NB4 (cell line): ENCODE results near the gene ATP11A.

ENCODE experiments used
- DNase-seq: peaks from one replicate; pipeline ENCODE4 v3.0.0; 2010; ENCODE audit warnings: low read depth
- H3K4me3 ChIP-seq: one replicate; pipeline ENCODE4 v1.5.1; 2011; ENCODE audit warnings: mild to moderate bottlenecking, low read depth, low read length, moderate library complexity
- MYC ChIP-seq: IDR thresholded peaks from 2 replicates; pipeline ENCODE4 v1.6.1; 2011; ENCODE audit warnings: low read depth, low read length
- POLR2A ChIP-seq: IDR thresholded peaks from 2 replicates; pipeline ENCODE4 v1.6.1; 2011; ENCODE audit warnings: mild to moderate bottlenecking; ENCODE audit not compliant: insufficient read length; ENCODE audit errors: extremely low read depth
- TF ChIP-seq, protein P1 (sequence below): IDR thresholded peaks from one replicate; pipeline ENCODE4 v1.5.1; 2012; ENCODE audit warnings: low read depth, low read length
- TF ChIP-seq, protein P2 (sequence below): IDR thresholded peaks from 2 replicates; pipeline ENCODE4 v1.6.1; 2011; ENCODE audit warnings: low read depth, low read length

The ATP11A gene

DNA sequence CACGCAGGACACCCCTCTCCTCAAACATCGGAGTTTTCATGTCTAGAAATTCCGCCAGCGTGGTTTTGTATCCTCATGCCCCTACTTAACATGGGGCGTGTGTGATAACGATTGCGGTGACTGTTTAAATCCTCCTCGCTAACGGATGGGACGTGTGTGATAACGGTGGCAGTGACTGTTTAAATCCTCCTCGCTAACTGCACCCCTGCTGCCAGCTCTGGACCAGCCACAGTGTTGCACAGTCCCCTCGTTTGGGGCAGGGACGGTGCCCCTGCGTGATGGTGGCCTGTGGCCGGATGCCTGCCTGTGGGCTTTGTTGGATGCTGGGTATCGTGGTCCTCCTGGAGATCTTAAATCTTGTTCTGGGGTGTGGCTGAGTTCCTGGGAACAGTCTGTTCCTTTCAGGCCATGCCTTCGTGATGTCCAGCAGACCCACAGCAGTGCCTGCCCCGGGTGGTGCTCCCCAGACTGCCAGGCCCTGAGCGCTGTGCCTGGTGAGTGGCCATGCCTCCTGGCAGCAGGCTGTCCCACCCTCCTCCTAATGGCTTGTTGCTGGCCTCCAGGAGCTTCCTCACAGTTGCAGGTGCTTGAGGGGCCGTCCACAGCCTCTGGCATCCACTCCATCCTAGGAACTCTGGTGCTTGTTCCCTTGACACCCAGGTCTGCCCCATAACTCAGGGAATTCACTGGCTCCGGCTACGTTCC lies 156.7 kb downstream of the ATP11A start:
- no peak overlapping the region for H3K4me3 ChIP-seq
- TF ChIP-seq, protein P1, sequence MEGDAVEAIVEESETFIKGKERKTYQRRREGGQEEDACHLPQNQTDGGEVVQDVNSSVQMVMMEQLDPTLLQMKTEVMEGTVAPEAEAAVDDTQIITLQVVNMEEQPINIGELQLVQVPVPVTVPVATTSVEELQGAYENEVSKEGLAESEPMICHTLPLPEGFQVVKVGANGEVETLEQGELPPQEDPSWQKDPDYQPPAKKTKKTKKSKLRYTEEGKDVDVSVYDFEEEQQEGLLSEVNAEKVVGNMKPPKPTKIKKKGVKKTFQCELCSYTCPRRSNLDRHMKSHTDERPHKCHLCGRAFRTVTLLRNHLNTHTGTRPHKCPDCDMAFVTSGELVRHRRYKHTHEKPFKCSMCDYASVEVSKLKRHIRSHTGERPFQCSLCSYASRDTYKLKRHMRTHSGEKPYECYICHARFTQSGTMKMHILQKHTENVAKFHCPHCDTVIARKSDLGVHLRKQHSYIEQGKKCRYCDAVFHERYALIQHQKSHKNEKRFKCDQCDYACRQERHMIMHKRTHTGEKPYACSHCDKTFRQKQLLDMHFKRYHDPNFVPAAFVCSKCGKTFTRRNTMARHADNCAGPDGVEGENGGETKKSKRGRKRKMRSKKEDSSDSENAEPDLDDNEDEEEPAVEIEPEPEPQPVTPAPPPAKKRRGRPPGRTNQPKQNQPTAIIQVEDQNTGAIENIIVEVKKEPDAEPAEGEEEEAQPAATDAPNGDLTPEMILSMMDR, result no peak
- TF ChIP-seq, protein P2, sequence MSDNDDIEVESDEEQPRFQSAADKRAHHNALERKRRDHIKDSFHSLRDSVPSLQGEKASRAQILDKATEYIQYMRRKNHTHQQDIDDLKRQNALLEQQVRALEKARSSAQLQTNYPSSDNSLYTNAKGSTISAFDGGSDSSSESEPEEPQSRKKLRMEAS, result no peak
- TF ChIP-seq MYC, result no peak
- no peak for TF ChIP-seq POLR2A
- DNase-seq, result no peak

DNA sequence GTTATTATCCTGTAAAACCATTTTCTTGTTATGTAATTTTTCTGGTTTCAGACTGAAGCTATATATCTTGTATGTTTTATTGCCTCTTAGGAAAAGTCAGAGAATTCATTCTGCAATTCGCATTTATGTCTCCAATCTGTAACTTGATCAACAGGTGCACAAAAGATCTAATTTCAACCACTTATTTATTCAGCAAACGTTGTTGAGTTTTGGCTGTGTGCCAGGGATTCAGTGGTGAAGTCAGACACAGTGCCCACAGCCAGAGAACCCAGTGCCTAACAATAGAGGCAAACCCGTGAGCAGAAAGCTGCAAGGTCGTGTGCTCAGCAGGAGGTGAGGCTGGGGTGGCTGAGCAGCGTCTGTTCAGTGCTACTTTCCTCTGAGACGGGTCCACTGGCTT lies 159.7 kb downstream of the ATP11A start:
- TF ChIP-seq, protein P2, result no peak
- TF ChIP-seq POLR2A (no peak), MYC (no peak)
- TF ChIP-seq, protein P1, result no peak
- no peak overlapping the region for H3K4me3 ChIP-seq
- DNase-seq, result no peak

DNA sequence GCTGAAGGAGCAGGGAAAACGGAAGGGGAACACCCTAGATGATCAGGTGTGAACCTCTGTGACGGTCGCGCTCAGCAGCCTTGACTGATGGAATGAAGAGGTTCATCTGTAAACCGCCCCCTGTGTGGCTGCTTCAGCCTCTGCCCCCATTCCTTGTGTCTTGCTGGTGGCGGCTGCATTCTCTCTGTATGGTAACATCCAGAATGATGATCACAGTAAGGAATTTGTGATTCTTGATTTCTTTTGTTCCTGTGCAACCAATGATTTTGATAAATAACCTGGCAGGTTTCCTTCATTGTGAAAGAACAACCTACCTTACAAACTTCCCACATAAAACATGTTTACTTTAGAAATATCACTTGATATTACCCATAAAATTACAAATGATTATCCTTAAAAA lies 160.4 kb downstream of the ATP11A start:
- DNase-seq, result no peak
- TF ChIP-seq, protein P2, result no peak
- TF ChIP-seq POLR2A (no peak), MYC (no peak)
- TF ChIP-seq, protein P1, result no peak
- H3K4me3 ChIP-seq, result no peak overlapping the region

DNA sequence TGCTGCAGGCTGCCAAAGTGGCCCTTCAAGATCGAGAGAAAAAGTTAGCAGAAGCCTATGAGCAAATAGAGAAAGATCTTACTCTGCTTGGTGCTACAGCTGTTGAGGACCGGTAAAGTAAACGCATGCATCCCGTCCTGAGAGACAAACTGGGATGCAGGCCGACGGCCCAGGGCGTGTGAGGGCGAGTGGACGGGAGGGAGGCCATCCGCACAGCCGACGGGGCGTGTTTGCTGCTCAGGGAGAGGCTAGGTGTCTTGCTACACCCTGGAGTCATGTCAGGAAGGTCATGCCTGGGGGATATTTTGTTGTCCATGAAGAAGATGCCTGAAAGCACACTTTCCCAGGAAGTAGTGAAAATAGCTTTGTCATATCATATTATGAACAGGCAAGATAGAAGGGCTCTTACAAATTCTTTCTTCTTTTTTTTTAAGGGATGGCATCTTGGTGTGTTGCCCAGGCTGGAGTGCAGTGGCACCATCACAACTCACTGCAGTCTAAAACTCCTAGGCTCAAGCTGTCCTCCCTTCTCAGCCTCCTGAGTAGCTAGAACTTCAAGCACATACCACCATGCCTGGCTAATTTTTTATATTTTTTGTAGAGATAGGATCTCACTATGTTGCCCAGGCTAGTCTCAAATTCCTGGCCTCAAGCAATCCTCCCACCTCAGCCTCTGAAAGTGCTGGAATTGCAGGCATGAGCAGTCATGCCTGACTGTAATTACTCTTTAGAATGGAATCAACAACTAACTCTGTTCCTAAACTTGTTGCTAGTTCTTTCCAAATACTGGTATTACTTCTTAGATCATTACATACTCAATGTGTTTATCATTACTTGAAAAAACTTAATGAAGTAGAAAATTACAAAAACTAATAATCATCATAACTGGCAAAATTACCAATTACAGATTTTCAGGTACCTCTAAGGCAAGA lies 161.5 kb downstream of the ATP11A start:
- no peak for DNase-seq
- no peak overlapping the region for H3K4me3 ChIP-seq
- TF ChIP-seq, protein P1, result no peak
- TF ChIP-seq POLR2A (no peak), MYC (no peak)
- TF ChIP-seq, protein P2, result no peak

DNA sequence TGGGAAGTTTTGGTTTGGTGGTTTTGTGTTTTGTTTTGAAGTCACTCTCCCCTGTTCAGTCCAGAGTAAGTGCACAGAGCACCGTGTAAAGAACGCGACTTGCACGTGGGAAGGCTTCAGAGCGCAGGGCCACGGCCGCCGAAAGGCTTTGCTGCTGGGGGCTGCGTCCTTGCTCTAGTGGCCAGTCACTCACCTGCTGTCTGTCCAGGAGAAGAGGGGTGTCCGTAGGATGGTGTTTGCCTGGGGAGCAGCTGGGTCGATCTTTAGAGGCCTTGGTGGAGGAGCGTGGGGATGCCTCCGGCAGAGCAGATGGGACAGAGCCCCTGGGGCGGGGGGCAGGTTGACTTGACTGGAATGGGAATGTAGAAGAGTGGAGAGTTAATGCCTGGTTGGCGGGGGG lies 162.6 kb downstream of the ATP11A start:
- no peak for DNase-seq
- TF ChIP-seq, protein P2, result no peak
- TF ChIP-seq POLR2A (no peak), MYC (no peak)
- TF ChIP-seq, protein P1, result no peak
- no peak overlapping the region for H3K4me3 ChIP-seq
